HEK293T (cell line): ENCODE data around the gene ASTN2.

Experiments
- CTCF ChIA-PET: fragments of 350-600 bp; formaldehyde crosslinking; extraction: SDS; loops from one replicate; lab custom pipeline; 2021; ENCODE audit warnings: antibody characterized with exemption, inconsistent platforms; lab: Yijun Ruan, JAX
- POLR2A ChIA-PET: fragments of 350-600 bp; formaldehyde crosslinking; extraction: SDS; loops from one replicate; lab custom pipeline; 2020; ENCODE audit warnings: antibody characterized with exemption, inconsistent platforms; lab: Yijun Ruan, JAX
- DNase-seq: peaks from one replicate; pipeline ENCODE4 v3.0.0; 2012; ENCODE audit warnings: mixed read lengths; ENCODE audit errors: extremely low spot score
- ARNT ChIP-seq: fragments of 450-650 bp; IDR thresholded peaks from 2 replicates; pipeline ENCODE4 v1.6.1; 2017; ENCODE audit warnings: mild to moderate bottlenecking
- BHLHE40 ChIP-seq: fragments of 450-650 bp; IDR thresholded peaks from 2 replicates; pipeline ENCODE4 v1.6.1; 2016; ENCODE audit warnings: mild to moderate bottlenecking, moderate library complexity, borderline replicate concordance
- CTBP1 ChIP-seq: fragments of 450-650 bp; IDR thresholded peaks from 2 replicates; pipeline ENCODE4 v1.6.1; 2016; ENCODE audit warnings: borderline replicate concordance
- ELF4 ChIP-seq: fragments of 450-650 bp; IDR thresholded peaks from 2 replicates; pipeline ENCODE4 v1.6.1; 2017; ENCODE audit warnings: antibody characterized with exemption
- FOXA1 ChIP-seq: fragments of 450-650 bp; IDR thresholded peaks from 2 replicates; pipeline ENCODE4 v1.6.1; 2016; ENCODE audit warnings: mild to moderate bottlenecking
- FOXK2 ChIP-seq: fragments of 450-650 bp; IDR thresholded peaks from 2 replicates; pipeline ENCODE4 v1.6.1; 2016; ENCODE audit warnings: mild to moderate bottlenecking
- FOXM1 ChIP-seq: fragments of 450-650 bp; IDR thresholded peaks from 2 replicates; pipeline ENCODE4 v1.6.1; 2017; ENCODE audit warnings: mild to moderate bottlenecking, borderline replicate concordance
- HDGF ChIP-seq: fragments of 450-650 bp; IDR thresholded peaks from 2 replicates; pipeline ENCODE4 v1.6.1; 2017; ENCODE audit warnings: antibody characterized with exemption, borderline replicate concordance
- L3MBTL2 ChIP-seq: fragments of 450-650 bp; conservative IDR thresholded peaks from 2 replicates; pipeline ENCODE4 v1.6.1; 2016; ENCODE audit warnings: mild to moderate bottlenecking
- LEF1 ChIP-seq: fragments of 450-650 bp; IDR thresholded peaks from 2 replicates; pipeline ENCODE4 v1.6.1; 2017; ENCODE audit warnings: mild to moderate bottlenecking, borderline replicate concordance
- NFRKB ChIP-seq: fragments of 450-650 bp; IDR thresholded peaks from 2 replicates; pipeline ENCODE4 v1.6.1; 2016; ENCODE audit warnings: mild to moderate bottlenecking, moderate library complexity
- PKNOX1 ChIP-seq: fragments of 450-650 bp; IDR thresholded peaks from 2 replicates; pipeline ENCODE4 v1.6.1; 2016
- SP1 ChIP-seq: fragments of 450-650 bp; IDR thresholded peaks from 2 replicates; pipeline ENCODE4 v1.6.1; 2017
- SUZ12 ChIP-seq: fragments of 450-650 bp; IDR thresholded peaks from 2 replicates; pipeline ENCODE4 v1.6.1; 2016; ENCODE audit warnings: mild to moderate bottlenecking
- TARDBP ChIP-seq: fragments of 450-650 bp; IDR thresholded peaks from 2 replicates; pipeline ENCODE4 v1.6.1; 2016
- ZNF384 ChIP-seq: fragments of 450-650 bp; IDR thresholded peaks from 2 replicates; pipeline ENCODE4 v1.6.1; 2016

ASTN2 gene

GRCh38 chr9:117046666-117047327 is 368.1 kb downstream of the ASTN2 start:
- no peak for DNase-seq
- CTCF ChIA-PET: no interaction called here
- POLR2A ChIA-PET: no interaction called here
- no peak for TF ChIP-seq ELF4
- TF ChIP-seq PKNOX1: no peak
- no peak for TF ChIP-seq ZNF384
- TF ChIP-seq CTBP1: no peak
- no peak for TF ChIP-seq ARNT
- no peak for TF ChIP-seq BHLHE40
- no peak for TF ChIP-seq SP1
- no peak for TF ChIP-seq HDGF
- TF ChIP-seq FOXA1: no peak
- TF ChIP-seq FOXM1: no peak
- TF ChIP-seq TARDBP: no peak
- TF ChIP-seq SUZ12: no peak
- TF ChIP-seq FOXK2: no peak
- no peak for TF ChIP-seq NFRKB
- TF ChIP-seq LEF1: no peak

- POLR2A ChIA-PET: no interaction called here
- CTCF ChIA-PET: no interaction called here
- no peak for DNase-seq
- TF ChIP-seq LEF1 (no peak), ARNT (no peak), PKNOX1 (no peak), BHLHE40 (no peak), FOXM1 (no peak), NFRKB (no peak), HDGF (no peak), SUZ12 (no peak), TARDBP (no peak), FOXK2 (no peak)
These were observed 370.6 kb downstream of the ASTN2 start for GRCh38 chr9:117044241-117044640.

- ChIA-PET POLR2A (no interaction called here), CTCF (no interaction called here)
- DNase-seq: no peak
- TF ChIP-seq TARDBP (no peak), BHLHE40 (no peak), LEF1 (no peak), ZNF384 (no peak), SUZ12 (no peak), PKNOX1 (no peak), NFRKB (no peak), ARNT (no peak), FOXK2 (no peak), SP1 (no peak), FOXA1 (no peak), HDGF (no peak), L3MBTL2 (no peak), FOXM1 (no peak), ELF4 (no peak), CTBP1 (no peak)
These were observed 371.7 kb downstream of the ASTN2 start for GRCh38 chr9:117043159-117043558.

- ChIA-PET POLR2A (no interaction called here), CTCF (no interaction called here)
- no peak for DNase-seq
- TF ChIP-seq SUZ12 (no peak), FOXK2 (no peak), ELF4 (no peak), HDGF (no peak), SP1 (no peak), LEF1 (no peak), NFRKB (no peak)
These were observed 379.3 kb downstream of the ASTN2 start for GRCh38 chr9:117035546-117035945.

- peak; percentile 7 for DNase-seq
- POLR2A ChIA-PET: no interaction called here
- CTCF ChIA-PET: no interaction called here
These were observed 380.0 kb downstream of the ASTN2 start for GRCh38 chr9:117034866-117035265.

GRCh38 chr9:117030254-117030768 is 384.5 kb downstream of the ASTN2 start:
- ChIA-PET CTCF (no interaction called here), POLR2A (no interaction called here)
- no peak for DNase-seq
- TF ChIP-seq NFRKB (no peak), PKNOX1 (no peak), ELF4 (no peak), SUZ12 (no peak), HDGF (no peak), FOXM1 (no peak), TARDBP (no peak), FOXK2 (no peak), LEF1 (no peak), FOXA1 (no peak), ARNT (no peak), BHLHE40 (no peak), CTBP1 (no peak), L3MBTL2 (no peak), SP1 (no peak)

More at GRCh38 chr9:117034866-117035265, 380.0 kb downstream of the ASTN2 start:
- TF ChIP-seq TARDBP: no peak
